Measurements from ENCODE around the gene EGFL8. TPM values are rescaled to one million over a fixed set of nuclear protein-coding genes. Genes with fewer than 3 reads are reported as not detected.
"Not testable (repeated sequence)": the region's sequence is repeated elsewhere in the genome, so short reads cannot be mapped to it uniquely, and the experiment has no call there.

Gene EGFL8
- total RNA-seq, 3 donors from 2014 or later: 10.2 to 19.6 (median 11.8) TPM

DNA sequence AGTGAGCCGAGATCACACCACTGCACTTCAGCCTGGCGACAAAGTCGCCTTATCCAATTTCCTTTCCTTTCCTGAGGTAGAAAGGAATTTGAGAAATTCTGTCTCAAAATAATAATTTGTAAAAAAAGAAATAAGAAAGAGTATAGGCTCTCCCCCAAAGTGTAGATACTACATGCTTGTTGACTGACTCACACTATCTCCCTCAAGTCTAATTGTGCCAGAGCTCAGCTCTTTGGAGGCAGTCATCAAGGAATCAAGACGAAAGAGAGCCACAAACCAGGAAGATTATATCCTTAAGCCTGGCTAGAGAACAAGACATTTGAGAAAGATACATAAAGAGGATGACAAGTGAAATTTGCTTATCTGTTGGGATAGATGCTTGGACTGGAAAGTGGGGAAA lies 30.6 kb upstream of the EGFL8 start:
- no peak for DNase-seq (ENCODE audit: low spot score in 2 of 2)
- TF ChIP-seq POLR2AphosphoS5 (IDR thresholded peaks at IDR 0.05): no peak
- TF ChIP-seq, protein P1, sequence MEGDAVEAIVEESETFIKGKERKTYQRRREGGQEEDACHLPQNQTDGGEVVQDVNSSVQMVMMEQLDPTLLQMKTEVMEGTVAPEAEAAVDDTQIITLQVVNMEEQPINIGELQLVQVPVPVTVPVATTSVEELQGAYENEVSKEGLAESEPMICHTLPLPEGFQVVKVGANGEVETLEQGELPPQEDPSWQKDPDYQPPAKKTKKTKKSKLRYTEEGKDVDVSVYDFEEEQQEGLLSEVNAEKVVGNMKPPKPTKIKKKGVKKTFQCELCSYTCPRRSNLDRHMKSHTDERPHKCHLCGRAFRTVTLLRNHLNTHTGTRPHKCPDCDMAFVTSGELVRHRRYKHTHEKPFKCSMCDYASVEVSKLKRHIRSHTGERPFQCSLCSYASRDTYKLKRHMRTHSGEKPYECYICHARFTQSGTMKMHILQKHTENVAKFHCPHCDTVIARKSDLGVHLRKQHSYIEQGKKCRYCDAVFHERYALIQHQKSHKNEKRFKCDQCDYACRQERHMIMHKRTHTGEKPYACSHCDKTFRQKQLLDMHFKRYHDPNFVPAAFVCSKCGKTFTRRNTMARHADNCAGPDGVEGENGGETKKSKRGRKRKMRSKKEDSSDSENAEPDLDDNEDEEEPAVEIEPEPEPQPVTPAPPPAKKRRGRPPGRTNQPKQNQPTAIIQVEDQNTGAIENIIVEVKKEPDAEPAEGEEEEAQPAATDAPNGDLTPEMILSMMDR (IDR thresholded peaks at IDR 0.05): no peak
- TF ChIP-seq POLR2A (IDR thresholded peaks at IDR 0.05): no peak
- Histone ChIP-seq H3K27ac (no peak overlapping the region), H3K4me3 (no peak overlapping the region), H3K27me3 (no peaks in the 10 kb centered on the region), H3K36me3 (no peaks in the 10 kb centered on the region), H3K4me1 (peaks cover under 1 to 7% of the 10 kb centered on the region in 2 donors), H3K9me3 (no peaks in the 10 kb centered on the region)
- intact Hi-C loops (cut with DNase I; ENCODE audit: low total_unique reads): no loop called here

DNA sequence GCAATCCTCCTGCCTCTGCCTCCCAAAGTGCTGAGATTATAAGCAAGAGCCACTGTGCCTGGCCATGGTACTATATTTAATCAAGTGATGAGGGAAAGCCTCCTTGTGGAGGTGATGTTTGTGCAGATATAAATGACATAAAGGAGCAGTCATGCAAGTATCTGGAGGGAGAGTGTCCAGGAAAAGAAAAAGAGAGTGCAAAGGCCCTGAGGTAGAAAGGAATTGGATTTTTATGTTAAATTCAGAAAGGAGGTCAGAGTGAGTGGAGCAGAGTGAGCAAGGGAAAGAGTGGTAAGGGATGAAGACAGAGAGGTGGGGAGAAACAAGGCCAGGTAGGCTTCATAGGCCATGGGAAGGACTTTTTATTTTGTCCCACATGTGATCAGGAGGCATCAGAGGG lies 26.9 kb upstream of the EGFL8 start:
- Histone ChIP-seq H3K36me3 (no peaks in the 10 kb centered on the region), H3K27me3 (no peaks in the 10 kb centered on the region), H3K9me3 (no peaks in the 10 kb centered on the region), H3K4me1 (no peaks in the 10 kb centered on the region), H3K4me3 (no peak overlapping the region), H3K27ac (no peak overlapping the region)
- no peak for DNase-seq (ENCODE audit: low spot score in 2 of 2)
- TF ChIP-seq, protein P1 (IDR thresholded peaks at IDR 0.05): no peak
- TF ChIP-seq POLR2AphosphoS5 (IDR thresholded peaks at IDR 0.05): no peak
- TF ChIP-seq POLR2A (IDR thresholded peaks at IDR 0.05): no peak
- intact Hi-C loops (cut with DNase I; ENCODE audit: low total_unique reads): no loop called here

DNA sequence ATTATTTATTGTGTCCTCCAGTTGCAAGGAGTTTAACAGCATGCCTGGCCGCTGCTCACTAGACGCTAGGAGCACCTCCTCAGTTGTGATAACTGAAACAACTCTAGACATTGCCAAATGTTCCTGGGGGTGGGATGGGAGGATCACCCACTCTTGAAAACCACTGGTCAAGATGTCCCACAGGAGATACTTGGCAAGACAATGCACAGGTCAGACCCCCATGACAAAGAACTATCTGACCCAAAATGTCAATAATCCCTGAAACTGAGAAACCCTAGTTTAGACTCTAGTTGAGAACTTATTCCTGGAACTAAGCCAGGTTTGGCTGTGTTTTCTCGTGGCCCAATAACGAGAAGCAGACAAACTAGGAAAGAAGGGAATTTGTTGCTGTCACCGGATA lies 24.8 kb upstream of the EGFL8 start:
- intact Hi-C loops (cut with DNase I; ENCODE audit: low total_unique reads): no loop called here
- H3K27me3 ChIP-seq: no peaks in the 10 kb centered on the region
- TF ChIP-seq POLR2AphosphoS5 (IDR thresholded peaks at IDR 0.05) (no peak), POLR2A (IDR thresholded peaks at IDR 0.05) (no peak)
- TF ChIP-seq, protein P1 (IDR thresholded peaks at IDR 0.05): no peak

DNA sequence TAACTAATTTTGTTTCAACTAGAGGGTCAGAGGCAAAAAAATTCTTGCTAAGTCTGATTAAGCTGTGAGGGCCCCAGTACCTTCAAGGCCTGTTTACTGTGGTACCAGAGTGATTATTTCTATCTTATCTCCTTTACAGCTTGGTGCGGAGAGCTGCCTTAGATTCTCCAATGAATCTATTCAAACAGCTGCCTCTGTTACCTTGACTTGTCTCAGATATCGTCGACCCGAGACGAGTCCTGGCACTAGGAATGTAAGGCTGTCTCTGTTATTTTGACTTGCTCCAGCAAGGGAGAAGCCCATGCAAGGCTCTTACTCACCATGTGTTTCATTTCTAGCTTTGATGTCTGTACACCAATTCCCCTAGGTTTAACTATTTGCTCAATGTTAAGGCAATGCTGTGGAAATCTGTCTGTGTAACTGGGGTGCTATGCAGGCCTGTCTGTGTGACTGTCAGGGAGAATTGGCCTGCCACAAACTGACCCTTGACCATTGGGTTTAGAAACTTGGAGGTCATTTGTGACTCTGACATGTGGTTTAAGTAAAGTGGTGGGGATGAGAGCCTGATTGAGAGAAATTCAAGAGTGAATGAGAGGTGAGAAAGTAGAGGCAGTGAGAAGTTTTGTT lies 23.9 kb upstream of the EGFL8 start:
- Histone ChIP-seq H3K36me3 (no peaks in the 10 kb centered on the region), H3K27me3 (no peaks in the 10 kb centered on the region), H3K4me3 (no peak overlapping the region), H3K27ac (no peak overlapping the region), H3K4me1 (no peaks in the 10 kb centered on the region), H3K9me3 (no peaks in the 10 kb centered on the region)
- TF ChIP-seq POLR2AphosphoS5 (IDR thresholded peaks at IDR 0.05) (no peak), POLR2A (IDR thresholded peaks at IDR 0.05) (no peak)
- TF ChIP-seq, protein P1 (IDR thresholded peaks at IDR 0.05): no peak
- intact Hi-C loops (cut with DNase I; ENCODE audit: low total_unique reads): no loop called here
- no peak for DNase-seq (ENCODE audit: low spot score in 2 of 2)

More for the DNA sequence above, 24.8 kb upstream of the EGFL8 start:
- H3K4me3 ChIP-seq: no peak overlapping the region
- H3K27ac ChIP-seq: no peak overlapping the region
- no peaks in the 10 kb centered on the region for H3K4me1 ChIP-seq
- DNase-seq (ENCODE audit: low spot score in 2 of 2): no peak
- no peaks in the 10 kb centered on the region for H3K9me3 ChIP-seq
- H3K36me3 ChIP-seq: no peaks in the 10 kb centered on the region

DNA sequence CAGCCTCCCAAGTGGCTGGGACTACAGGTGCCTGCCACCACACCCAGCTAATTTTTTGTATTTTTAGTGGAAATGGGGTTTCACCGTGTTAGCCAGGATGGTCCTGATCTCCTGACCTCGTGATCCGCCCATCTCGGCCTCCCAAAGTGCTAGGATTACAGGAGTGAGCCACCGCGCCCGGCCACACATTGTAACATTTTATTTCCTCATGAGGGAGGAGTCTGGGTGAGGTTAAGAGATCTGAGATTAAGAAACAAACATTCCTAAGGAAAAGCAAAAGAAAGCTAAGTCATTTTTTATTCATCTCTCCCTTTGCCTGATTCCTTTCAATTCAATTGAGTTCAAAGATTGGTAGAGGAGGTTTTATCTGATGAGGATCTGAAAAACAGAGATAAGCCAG lies 20.2 kb upstream of the EGFL8 start:
- H3K27me3 ChIP-seq; intact Hi-C loops (cut with DNase I; ENCODE audit: low total_unique reads); H3K27ac ChIP-seq; H3K9me3 ChIP-seq; H3K4me1 ChIP-seq; DNase-seq (ENCODE audit: low spot score in 2 of 2); H3K36me3 ChIP-seq; H3K4me3 ChIP-seq: not testable (repeated sequence)

DNA sequence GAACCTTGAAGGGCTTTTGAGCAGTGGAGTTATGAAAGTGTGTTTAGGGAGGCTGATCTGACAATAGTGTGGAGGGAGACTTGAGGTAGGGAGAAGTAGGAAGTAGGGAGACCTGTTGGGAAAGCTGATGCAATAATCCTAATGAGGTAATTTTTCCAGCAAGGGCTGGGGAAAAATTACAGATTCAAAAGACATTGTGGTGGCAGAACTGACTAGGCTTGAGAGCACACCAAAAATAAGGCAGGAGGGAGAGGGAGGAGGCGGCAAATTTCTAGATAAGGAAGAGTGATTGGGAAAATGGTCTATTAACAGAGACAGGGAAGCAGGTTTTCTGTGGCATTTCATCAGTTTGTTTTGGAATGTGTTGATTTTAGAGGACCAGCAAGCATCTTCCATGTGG lies 18.1 kb upstream of the EGFL8 start:
- no peaks in the 10 kb centered on the region for H3K9me3 ChIP-seq
- no peak for TF ChIP-seq POLR2AphosphoS5 (IDR thresholded peaks at IDR 0.05)
- no peak for TF ChIP-seq POLR2A (IDR thresholded peaks at IDR 0.05)
- TF ChIP-seq, protein P1 (IDR thresholded peaks at IDR 0.05): no peak
- no peaks in the 10 kb centered on the region for H3K27me3 ChIP-seq
- H3K27ac ChIP-seq: no peak overlapping the region
- intact Hi-C loops (cut with DNase I; ENCODE audit: low total_unique reads): no loop called here
- H3K4me1 ChIP-seq: no peaks in the 10 kb centered on the region
- no peaks in the 10 kb centered on the region for H3K36me3 ChIP-seq
- no peak overlapping the region for H3K4me3 ChIP-seq
- DNase-seq (ENCODE audit: low spot score in 2 of 2): no peak
